Hematopoietic multipotent progenitor cell treated with erythropoietin and hydrocortisone succinate and interleukin-3 and kit ligand, for 4 days (in vitro differentiated cells): ENCODE measurements around the gene NACC1.
A peak's percentile ranks its signal among the peaks of the same experiment; 100 is the strongest.

ENCODE experiments used
- DNase-seq: peaks from one replicate; pipeline ENCODE4 v3.0.0-alpha.2; 2015

The NACC1 gene

GRCh38 chr19:13089139-13089856, 28.8 kb upstream of the NACC1 start:
- DNase-seq = peak; percentile 74

- DNase-seq = no peak
Measured at GRCh38 chr19:13089857-13090507, 28.1 kb upstream of the NACC1 start.

GRCh38 chr19:13090511-13091231, 27.4 kb upstream of the NACC1 start:
- no peak for DNase-seq

GRCh38 chr19:13091400-13092157, 26.5 kb upstream of the NACC1 start:
- DNase-seq = peak; percentile 70

- DNase-seq = no peak
Measured at GRCh38 chr19:13092158-13092543, 25.9 kb upstream of the NACC1 start.

- peak; percentile 55 for DNase-seq
Measured at GRCh38 chr19:13092606-13093235, 25.3 kb upstream of the NACC1 start.

- peak; percentile 95 for DNase-seq
Measured at GRCh38 chr19:13093407-13094105, 24.5 kb upstream of the NACC1 start.

GRCh38 chr19:13094106-13094504, 24.0 kb upstream of the NACC1 start:
- DNase-seq = no peak

- peak; percentile 77 for DNase-seq
Measured at GRCh38 chr19:13094771-13095392, 23.2 kb upstream of the NACC1 start.

GRCh38 chr19:13095393-13095784, 22.7 kb upstream of the NACC1 start:
- DNase-seq = peak; percentile 75

GRCh38 chr19:13095934-13096927, 21.8 kb upstream of the NACC1 start:
- peak; percentile 92 for DNase-seq

GRCh38 chr19:13097033-13097462, 21.0 kb upstream of the NACC1 start:
- peak; percentile 79 for DNase-seq

- peak; percentile 91 for DNase-seq
Measured at GRCh38 chr19:13097463-13098258, 20.4 kb upstream of the NACC1 start.

- DNase-seq = peak; percentile 93
Measured at GRCh38 chr19:13098277-13099072, 19.6 kb upstream of the NACC1 start.

GRCh38 chr19:13099073-13099999, 18.7 kb upstream of the NACC1 start:
- peak; percentile 95 for DNase-seq

GRCh38 chr19:13100031-13100588, 18.0 kb upstream of the NACC1 start:
- DNase-seq = peak; percentile 75
